GM23338 (cell line): Measurements from ENCODE around the gene PRELID1. TPM values are rescaled to one million over a fixed set of nuclear protein-coding genes. Genes with fewer than 3 reads are reported as not detected.

ENCODE experiments used
- ATAC-seq: fragments of 200-7000 bp; cut with Tn5 transposase; 3 replicates; pipeline ENCODE4 v1.9.1; 2020
- DNase-seq: peaks from one replicate; pipeline ENCODE4 v3.0.0-alpha.2; 2015; ENCODE audit warnings: low spot score
- H2AFZ ChIP-seq: fragments of 200-600 bp; sonication (generic); 2 replicates; pipeline ENCODE4 v1.8.0; 2016; ENCODE audit warnings: antibody characterized with exemption, mild to moderate bottlenecking, moderate library complexity
- H3F3A ChIP-seq: fragments of 200-600 bp; sonication (generic); replicated peaks from 2 replicates; pipeline ENCODE4 v1.8.0; 2017; ENCODE audit warnings: antibody characterized with exemption, mixed run types, low read depth
- H3K27ac ChIP-seq: fragments of 200-600 bp; sonication (generic); 2 replicates; pipeline ENCODE4 v1.6.1; 2016; ENCODE audit warnings: low read depth
- H3K27me3 ChIP-seq: fragments of 200-600 bp; sonication (generic); 2 replicates; pipeline ENCODE4 v1.8.0; 2016; ENCODE audit warnings: mild to moderate bottlenecking, mixed run types, moderate library complexity; ENCODE audit not compliant: insufficient read depth
- H3K36me3 ChIP-seq: fragments of 200-600 bp; sonication (generic); 2 replicates; pipeline ENCODE4 v1.8.0; 2016; ENCODE audit warnings: mild to moderate bottlenecking; ENCODE audit not compliant: insufficient read depth
- H3K4me1 ChIP-seq: fragments of 200-600 bp; sonication (generic); 2 replicates; pipeline ENCODE4 v1.8.0; 2016; ENCODE audit warnings: mild to moderate bottlenecking, moderate library complexity; ENCODE audit not compliant: insufficient read depth
- H3K4me2 ChIP-seq: fragments of 200-600 bp; sonication (generic); 2 replicates; pipeline ENCODE4 v1.7.1; 2017; ENCODE audit warnings: mixed run types
- H3K4me3 ChIP-seq: fragments of 200-600 bp; sonication (generic); 2 replicates; pipeline ENCODE4 v1.6.1; 2016; ENCODE audit warnings: mixed run types
- H3K79me2 ChIP-seq: fragments of 200-600 bp; sonication (generic); replicated peaks from 2 replicates; pipeline ENCODE4 v1.8.0; 2017; ENCODE audit warnings: mild to moderate bottlenecking; ENCODE audit not compliant: insufficient read depth
- H3K9me2 ChIP-seq: fragments of 200-600 bp; sonication (generic); 2 replicates; pipeline ENCODE4 v1.8.0; 2017; ENCODE audit not compliant: insufficient read depth
- H4K20me1 ChIP-seq: fragments of 200-600 bp; sonication (generic); replicated peaks from 2 replicates; pipeline ENCODE4 v1.8.0; 2017; ENCODE audit warnings: mild to moderate bottlenecking; ENCODE audit not compliant: insufficient read depth
- H3K27ac Mint-ChIP-seq: 2 replicates; pipeline ENCODE4 v1.8.0; 2020; ENCODE audit warnings: inconsistent platforms, mild to moderate bottlenecking, moderate library complexity, mixed read lengths
- H3K27me3 Mint-ChIP-seq: 3 replicates; pipeline ENCODE4 v1.8.0; 2022; ENCODE audit warnings: low read depth, mild to moderate bottlenecking, moderate library complexity, mixed read lengths, inconsistent platforms; ENCODE audit not compliant: insufficient read depth, poor library complexity
- H3K36me3 Mint-ChIP-seq: 3 replicates; pipeline ENCODE4 v1.8.0; 2021; ENCODE audit warnings: low read depth, mild to moderate bottlenecking, inconsistent platforms, moderate library complexity, mixed read lengths
- H3K4me1 Mint-ChIP-seq: 3 replicates; pipeline ENCODE4 v1.8.0; 2020; ENCODE audit warnings: mild to moderate bottlenecking, inconsistent platforms, mixed read lengths
- H3K4me3 Mint-ChIP-seq: 3 replicates; pipeline ENCODE4 v1.8.0; 2021; ENCODE audit warnings: moderate library complexity, mild to moderate bottlenecking, inconsistent platforms, mixed read lengths
- H3K9me3 Mint-ChIP-seq: 3 replicates; pipeline ENCODE4 v1.8.0; 2020; ENCODE audit warnings: moderate library complexity, mild to moderate bottlenecking, inconsistent platforms, mixed read lengths
- CREB1 ChIP-seq: fragments of 250-450 bp; sonication (Bioruptor Pico); IDR thresholded peaks from 2 replicates; pipeline ENCODE4 v1.5.0; 2020; ENCODE audit warnings: low read depth, mild to moderate bottlenecking, moderate library complexity
- JUNB ChIP-seq: IDR thresholded peaks from one replicate; pipeline ENCODE4 v1.6.1; 2016; ENCODE audit warnings: antibody characterized with exemption; ENCODE audit not compliant: unreplicated experiment
- NANOG ChIP-seq: IDR thresholded peaks from 2 replicates; pipeline ENCODE4 v1.6.1; 2016; ENCODE audit warnings: antibody characterized with exemption, borderline replicate concordance
- POLR2AphosphoS5 ChIP-seq: IDR thresholded peaks from 2 replicates; pipeline ENCODE4 v1.6.1; 2016; ENCODE audit warnings: antibody characterized with exemption, low read depth
- REST ChIP-seq: IDR thresholded peaks from one replicate; pipeline ENCODE4 v1.6.1; 2018; ENCODE audit warnings: antibody characterized with exemption; ENCODE audit not compliant: unreplicated experiment
- STAT1 ChIP-seq: IDR thresholded peaks from one replicate; pipeline ENCODE4 v1.6.1; 2016; ENCODE audit warnings: antibody characterized with exemption; ENCODE audit not compliant: unreplicated experiment
- ZNF114 ChIP-seq: fragments of 250-450 bp; sonication (Bioruptor Pico); IDR thresholded peaks from 2 replicates; pipeline ENCODE4 v1.5.0; 2020; ENCODE audit warnings: mild to moderate bottlenecking, moderate library complexity
- polyA plus RNA-seq: library from polyadenylated mRNA; unstranded; fragments of >200 nt; fragmentation: Nextera tagmentation; extraction: Ambion mirVana; gene quantifications from 2 replicates; pipeline ENCODE4 v1.2.1, GENCODE V29; 2016
- total RNA-seq: library from RNA; depleted of rRNA; stranded (reverse); fragments of >200 nt; shearing (Covaris generic); gene quantifications from 2 replicates; pipeline ENCODE4 v1.2.3, GENCODE V29; 2014
- TF ChIP-seq, protein P1 (sequence below): IDR thresholded peaks from 2 replicates; pipeline ENCODE4 v1.6.1; 2016; ENCODE audit warnings: antibody characterized with exemption

PRELID1 gene
- total and polyA plus RNA-seq, 2 experiments from 2014 or later, result 328 to 349 TPM

DNA sequence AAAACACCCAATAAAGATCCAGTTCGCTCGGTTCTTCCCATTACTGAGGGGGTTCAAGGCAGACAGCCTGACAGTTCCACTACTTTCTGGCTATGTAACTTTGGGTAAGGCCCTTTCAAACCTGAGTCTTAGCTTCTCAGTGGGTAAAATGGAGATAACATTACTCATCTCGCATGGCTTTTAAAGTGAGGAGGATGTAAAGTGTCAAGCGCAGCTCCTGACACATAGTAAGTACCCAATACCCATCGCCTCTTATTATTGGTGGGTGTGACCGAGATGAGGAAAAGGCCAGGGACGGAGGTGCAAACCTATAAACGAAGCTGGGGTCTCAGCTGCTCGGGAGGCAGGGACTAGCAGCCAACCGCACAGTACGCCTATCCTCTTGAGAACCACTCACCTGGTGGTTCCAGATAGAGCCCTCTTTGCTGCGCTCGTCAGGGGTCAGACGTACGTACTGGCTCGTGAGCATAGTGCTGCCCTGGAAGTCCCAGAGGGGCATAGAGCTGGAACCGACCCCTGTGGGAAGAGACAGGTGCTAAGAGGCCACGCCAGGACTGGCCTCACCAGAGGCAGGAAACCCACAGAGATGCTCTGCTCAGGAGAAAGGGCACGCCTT is 47.3 kb downstream of the PRELID1 start (continued):
- TF ChIP-seq CREB1 (CRISPR knock-in tag) (no peak), JUNB (no peak), POLR2AphosphoS5 (no peak), ZNF114 (CRISPR knock-in tag) (no peak), NANOG (no peak), REST (no peak)
- TF ChIP-seq, protein P1, sequence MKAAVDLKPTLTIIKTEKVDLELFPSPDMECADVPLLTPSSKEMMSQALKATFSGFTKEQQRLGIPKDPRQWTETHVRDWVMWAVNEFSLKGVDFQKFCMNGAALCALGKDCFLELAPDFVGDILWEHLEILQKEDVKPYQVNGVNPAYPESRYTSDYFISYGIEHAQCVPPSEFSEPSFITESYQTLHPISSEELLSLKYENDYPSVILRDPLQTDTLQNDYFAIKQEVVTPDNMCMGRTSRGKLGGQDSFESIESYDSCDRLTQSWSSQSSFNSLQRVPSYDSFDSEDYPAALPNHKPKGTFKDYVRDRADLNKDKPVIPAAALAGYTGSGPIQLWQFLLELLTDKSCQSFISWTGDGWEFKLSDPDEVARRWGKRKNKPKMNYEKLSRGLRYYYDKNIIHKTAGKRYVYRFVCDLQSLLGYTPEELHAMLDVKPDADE, result no peak

- Histone ChIP-seq H3K27ac (peak within 1 kb of the TSS; percentile 96), H2AFZ (peak within 1 kb of the TSS; percentile 90), H3K36me3 (peaks cover 13% of the 10 kb centered on the region; the same call in 1 of the 2 replicates), H3K79me2 (peaks cover 47% of the 10 kb centered on the region), H3K4me3 (peak within 1 kb of the TSS; percentile 99), H3K4me1 (peaks cover 6% of the 10 kb centered on the region), H3K4me2 (peak within 1 kb of the TSS; percentile 97), H3K9me2 (peaks cover 4% of the 10 kb centered on the region; the same call in 1 of the 2 replicates), H3F3A (0 out of 2 replicates have a peak, but pooled peaks cover 6% of the 10 kb centered on the region), H3K27me3 (no peaks in the 10 kb centered on the region; the same call in 1 of the 2 replicates), H4K20me1 (peaks cover 17% of the 10 kb centered on the region)
- ATAC-seq (peak; percentile 98), DNase-seq (peak; percentile 98)
- no peaks in the 10 kb centered on the region for H3K9me3 Mint-ChIP-seq
- H3K4me3 Mint-ChIP-seq, result peak within 1 kb of the TSS; percentile 99
- peaks cover 13% of the 10 kb centered on the region for H3K36me3 Mint-ChIP-seq
- TF ChIP-seq CREB1 (CRISPR knock-in tag) (peak; percentile 60), POLR2AphosphoS5 (peak; percentile 62), STAT1 (no peak)
- TF ChIP-seq, protein P1, result peak; percentile 87
- peaks cover 22% of the 10 kb centered on the region for H3K4me1 Mint-ChIP-seq
- H3K27ac Mint-ChIP-seq, result peak within 1 kb of the TSS; percentile 100
- peaks cover 14% of the 10 kb centered on the region for H3K27me3 Mint-ChIP-seq
Measured at GRCh38 chr5:177351392-177352329, 48.1 kb downstream of the PRELID1 start, which contains the start of gene LMAN2. LMAN2 (minus strand) TSS chr5:177351668; CDS start chr5:177351647, 21 bp downstream.
